Measurements from ENCODE around the gene ABHD14A.

- TF ChIP-seq POLR2AphosphoS5 (IDR thresholded peaks at IDR 0.05; ENCODE audit: borderline replicate concordance, low read depth, low read length) (peak; percentile 96), EZH2 (IDR thresholded peaks at IDR 0.05) (no peak)
Observed at GRCh38 chr3:51995346-51996163, 20.7 kb downstream of the ABHD14A start, which contains the start of gene RPL29.

Data from SK-N-MC (cell line).